Ishikawa (cell line): ENCODE measurements around the gene UFSP1.

Experiments used
- CEBPB ChIP-seq: IDR thresholded peaks from 2 replicates; pipeline ENCODE4 v1.6.1; 2012
- CREB1 ChIP-seq: IDR thresholded peaks from 2 replicates; pipeline ENCODE4 v1.6.1; 2012; ENCODE audit warnings: low read depth
- EGR1 ChIP-seq: IDR thresholded peaks from 2 replicates; pipeline ENCODE4 v1.6.1; 2012
- EP300 ChIP-seq: IDR thresholded peaks from 2 replicates; pipeline ENCODE4 v1.6.1; 2012; ENCODE audit warnings: borderline replicate concordance
- FOXM1 ChIP-seq: IDR thresholded peaks from 2 replicates; pipeline ENCODE4 v1.6.1; 2012; ENCODE audit warnings: low read depth, borderline replicate concordance
- NFIC ChIP-seq: IDR thresholded peaks from 2 replicates; pipeline ENCODE4 v1.6.1; 2012
- RAD21 ChIP-seq: IDR thresholded peaks from 2 replicates; pipeline ENCODE4 v1.6.1; 2012; ENCODE audit warnings: low read depth
- TAF1 ChIP-seq: IDR thresholded peaks from 2 replicates; pipeline ENCODE4 v1.6.1; 2012; ENCODE audit warnings: low read depth, mild to moderate bottlenecking
- TCF12 ChIP-seq: IDR thresholded peaks from 2 replicates; pipeline ENCODE4 v1.6.1; 2012; ENCODE audit warnings: low read depth
- TEAD4 ChIP-seq: IDR thresholded peaks from 2 replicates; pipeline ENCODE4 v1.6.1; 2012
- USF1 ChIP-seq: IDR thresholded peaks from 2 replicates; pipeline ENCODE4 v1.6.1; 2012
- YY1 ChIP-seq: IDR thresholded peaks from 2 replicates; pipeline ENCODE4 v1.6.1; 2012; ENCODE audit warnings: low read depth
- ZBTB7A ChIP-seq: IDR thresholded peaks from 2 replicates; pipeline ENCODE4 v1.6.1; 2012; ENCODE audit warnings: low read depth
- TF ChIP-seq, protein P1 (sequence below): IDR thresholded peaks from 2 replicates; pipeline ENCODE4 v1.6.1; 2012; ENCODE audit warnings: low read depth, mild to moderate bottlenecking
- TF ChIP-seq, protein P2 (sequence below): IDR thresholded peaks from 2 replicates; pipeline ENCODE4 v1.6.1; 2012

Gene UFSP1

GRCh38 chr7:100900978-100901377 lies 11.5 kb upstream of the UFSP1 start:
- TF ChIP-seq CREB1: no peak
- TF ChIP-seq, protein P1, sequence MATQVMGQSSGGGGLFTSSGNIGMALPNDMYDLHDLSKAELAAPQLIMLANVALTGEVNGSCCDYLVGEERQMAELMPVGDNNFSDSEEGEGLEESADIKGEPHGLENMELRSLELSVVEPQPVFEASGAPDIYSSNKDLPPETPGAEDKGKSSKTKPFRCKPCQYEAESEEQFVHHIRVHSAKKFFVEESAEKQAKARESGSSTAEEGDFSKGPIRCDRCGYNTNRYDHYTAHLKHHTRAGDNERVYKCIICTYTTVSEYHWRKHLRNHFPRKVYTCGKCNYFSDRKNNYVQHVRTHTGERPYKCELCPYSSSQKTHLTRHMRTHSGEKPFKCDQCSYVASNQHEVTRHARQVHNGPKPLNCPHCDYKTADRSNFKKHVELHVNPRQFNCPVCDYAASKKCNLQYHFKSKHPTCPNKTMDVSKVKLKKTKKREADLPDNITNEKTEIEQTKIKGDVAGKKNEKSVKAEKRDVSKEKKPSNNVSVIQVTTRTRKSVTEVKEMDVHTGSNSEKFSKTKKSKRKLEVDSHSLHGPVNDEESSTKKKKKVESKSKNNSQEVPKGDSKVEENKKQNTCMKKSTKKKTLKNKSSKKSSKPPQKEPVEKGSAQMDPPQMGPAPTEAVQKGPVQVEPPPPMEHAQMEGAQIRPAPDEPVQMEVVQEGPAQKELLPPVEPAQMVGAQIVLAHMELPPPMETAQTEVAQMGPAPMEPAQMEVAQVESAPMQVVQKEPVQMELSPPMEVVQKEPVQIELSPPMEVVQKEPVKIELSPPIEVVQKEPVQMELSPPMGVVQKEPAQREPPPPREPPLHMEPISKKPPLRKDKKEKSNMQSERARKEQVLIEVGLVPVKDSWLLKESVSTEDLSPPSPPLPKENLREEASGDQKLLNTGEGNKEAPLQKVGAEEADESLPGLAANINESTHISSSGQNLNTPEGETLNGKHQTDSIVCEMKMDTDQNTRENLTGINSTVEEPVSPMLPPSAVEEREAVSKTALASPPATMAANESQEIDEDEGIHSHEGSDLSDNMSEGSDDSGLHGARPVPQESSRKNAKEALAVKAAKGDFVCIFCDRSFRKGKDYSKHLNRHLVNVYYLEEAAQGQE: no peak
- TF ChIP-seq FOXM1: no peak
- TF ChIP-seq CEBPB: no peak

GRCh38 chr7:100899432-100899831 lies 9.9 kb upstream of the UFSP1 start:
- no peak for TF ChIP-seq USF1
- TF ChIP-seq CEBPB: no peak
- TF ChIP-seq YY1: no peak
- TF ChIP-seq EP300: no peak
- no peak for TF ChIP-seq EGR1
- TF ChIP-seq CREB1: no peak

- no peak for TF ChIP-seq NFIC
- TF ChIP-seq, protein P1: no peak
- TF ChIP-seq USF1: no peak
- TF ChIP-seq ZBTB7A: no peak
- TF ChIP-seq CREB1: no peak
- no peak for TF ChIP-seq TCF12
- TF ChIP-seq EGR1: no peak
- TF ChIP-seq YY1: no peak
- no peak for TF ChIP-seq EP300
- no peak for TF ChIP-seq RAD21
- no peak for TF ChIP-seq TAF1
- no peak for TF ChIP-seq CEBPB
These were observed 8.4 kb upstream of the UFSP1 start for GRCh38 chr7:100897772-100898454.

DNA sequence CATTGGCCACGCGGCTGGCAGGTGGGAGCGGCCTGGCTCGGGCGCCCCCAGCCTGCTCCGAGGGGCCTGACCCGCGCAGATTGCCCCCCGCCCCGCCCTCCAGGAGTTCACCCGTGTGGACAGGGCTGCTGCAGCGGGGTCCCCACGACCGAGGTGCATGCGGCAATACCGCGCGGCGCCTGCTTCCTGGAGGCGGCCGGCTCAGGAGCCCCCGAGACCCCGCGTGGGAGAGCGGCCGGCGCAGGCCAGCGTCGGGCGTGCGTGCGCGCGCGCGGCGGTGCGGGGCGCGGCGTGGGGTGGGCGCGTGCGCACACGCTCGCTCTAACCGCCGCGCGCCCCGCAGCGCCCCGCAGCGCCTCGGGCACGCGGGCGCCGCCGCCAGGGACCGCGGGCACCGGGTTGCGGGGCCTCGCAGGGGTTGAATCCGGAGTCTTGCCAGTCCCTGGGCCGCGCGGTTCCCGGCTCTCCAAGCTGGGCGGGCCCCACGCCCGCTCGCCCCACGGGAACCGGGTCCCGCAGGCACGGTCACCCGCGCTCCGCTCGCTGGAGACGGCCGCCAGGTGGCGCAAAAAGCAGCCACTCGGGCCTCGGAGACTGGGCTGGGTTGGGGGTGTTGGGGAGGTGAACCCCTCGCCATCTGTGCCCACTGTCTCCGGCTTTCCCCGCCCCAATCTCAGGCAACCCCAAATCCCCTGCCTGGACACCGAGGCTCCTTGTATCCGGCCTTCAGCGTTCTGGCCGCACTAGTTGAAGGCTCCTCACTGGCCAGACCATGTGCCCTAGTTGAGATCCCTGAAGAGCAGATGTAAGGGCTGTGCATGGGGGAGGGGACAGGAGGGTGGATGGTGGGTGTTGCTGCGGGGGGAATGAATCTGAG lies 7.5 kb upstream of the UFSP1 start:
- peak; percentile 62 for TF ChIP-seq RAD21
- TF ChIP-seq ZBTB7A: peak; percentile 90
- TF ChIP-seq TEAD4: no peak
- TF ChIP-seq, protein P2, sequence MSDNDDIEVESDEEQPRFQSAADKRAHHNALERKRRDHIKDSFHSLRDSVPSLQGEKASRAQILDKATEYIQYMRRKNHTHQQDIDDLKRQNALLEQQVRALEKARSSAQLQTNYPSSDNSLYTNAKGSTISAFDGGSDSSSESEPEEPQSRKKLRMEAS: peak; percentile 48
- no peak for TF ChIP-seq CREB1

GRCh38 chr7:100895956-100896731 lies 6.6 kb upstream of the UFSP1 start:
- peak; percentile 80 for TF ChIP-seq ZBTB7A
- no peak for TF ChIP-seq EGR1
- no peak for TF ChIP-seq FOXM1
- no peak for TF ChIP-seq EP300
- TF ChIP-seq RAD21: no peak
- TF ChIP-seq USF1: peak; percentile 64
- 0 out of 2 replicates have a peak, but pooled peaks have one; percentile 18 for TF ChIP-seq TCF12
- no peak for TF ChIP-seq YY1
- TF ChIP-seq TEAD4: no peak
- no peak for TF ChIP-seq TAF1
- TF ChIP-seq CREB1: 0 out of 2 replicates have a peak, but pooled peaks have one; percentile 25
- TF ChIP-seq, protein P1: no peak
- TF ChIP-seq NFIC: no peak
- no peak for TF ChIP-seq CEBPB
- TF ChIP-seq, protein P2: peak; percentile 78
